Measurements from ENCODE around the gene LAPTM5.

- no peak for TF ChIP-seq CTCF (IDR thresholded peaks at IDR 0.05)
- TF ChIP-seq POLR2A (IDR thresholded peaks at IDR 0.05): no peak
Measured at GRCh38 chr1:30745156-30745833, 12.3 kb downstream of the LAPTM5 start.

All from thyroid gland (tissue), 4 donors.